GM23338 (cell line): ENCODE measurements around the gene HKDC1. TPM values are rescaled to one million over a fixed set of nuclear protein-coding genes. Genes with fewer than 3 reads are reported as not detected.

Source experiments
- ATAC-seq: fragments of 200-7000 bp; cut with Tn5 transposase; 3 replicates; pipeline ENCODE4 v1.9.1; 2020
- DNase-seq: peaks from one replicate; pipeline ENCODE4 v3.0.0-alpha.2; 2015; ENCODE audit warnings: low spot score
- H2AFZ ChIP-seq: fragments of 200-600 bp; sonication (generic); 2 replicates; pipeline ENCODE4 v1.8.0; 2016; ENCODE audit warnings: antibody characterized with exemption, mild to moderate bottlenecking, moderate library complexity
- H3F3A ChIP-seq: fragments of 200-600 bp; sonication (generic); replicated peaks from 2 replicates; pipeline ENCODE4 v1.8.0; 2017; ENCODE audit warnings: antibody characterized with exemption, mixed run types, low read depth
- H3K27ac ChIP-seq: fragments of 200-600 bp; sonication (generic); 2 replicates; pipeline ENCODE4 v1.6.1; 2016; ENCODE audit warnings: low read depth
- H3K27me3 ChIP-seq: fragments of 200-600 bp; sonication (generic); 2 replicates; pipeline ENCODE4 v1.8.0; 2016; ENCODE audit warnings: mild to moderate bottlenecking, mixed run types, moderate library complexity; ENCODE audit not compliant: insufficient read depth
- H3K36me3 ChIP-seq: fragments of 200-600 bp; sonication (generic); 2 replicates; pipeline ENCODE4 v1.8.0; 2016; ENCODE audit warnings: mild to moderate bottlenecking; ENCODE audit not compliant: insufficient read depth
- H3K4me1 ChIP-seq: fragments of 200-600 bp; sonication (generic); 2 replicates; pipeline ENCODE4 v1.8.0; 2016; ENCODE audit warnings: mild to moderate bottlenecking, moderate library complexity; ENCODE audit not compliant: insufficient read depth
- H3K4me2 ChIP-seq: fragments of 200-600 bp; sonication (generic); 2 replicates; pipeline ENCODE4 v1.7.1; 2017; ENCODE audit warnings: mixed run types
- H3K4me3 ChIP-seq: fragments of 200-600 bp; sonication (generic); 2 replicates; pipeline ENCODE4 v1.6.1; 2016; ENCODE audit warnings: mixed run types
- H3K79me2 ChIP-seq: fragments of 200-600 bp; sonication (generic); replicated peaks from 2 replicates; pipeline ENCODE4 v1.8.0; 2017; ENCODE audit warnings: mild to moderate bottlenecking; ENCODE audit not compliant: insufficient read depth
- H3K9me2 ChIP-seq: fragments of 200-600 bp; sonication (generic); 2 replicates; pipeline ENCODE4 v1.8.0; 2017; ENCODE audit not compliant: insufficient read depth
- H4K20me1 ChIP-seq: fragments of 200-600 bp; sonication (generic); replicated peaks from 2 replicates; pipeline ENCODE4 v1.8.0; 2017; ENCODE audit warnings: mild to moderate bottlenecking; ENCODE audit not compliant: insufficient read depth
- H3K27ac Mint-ChIP-seq: 2 replicates; pipeline ENCODE4 v1.8.0; 2020; ENCODE audit warnings: inconsistent platforms, mild to moderate bottlenecking, moderate library complexity, mixed read lengths
- H3K27me3 Mint-ChIP-seq: 3 replicates; pipeline ENCODE4 v1.8.0; 2022; ENCODE audit warnings: low read depth, mild to moderate bottlenecking, moderate library complexity, mixed read lengths, inconsistent platforms; ENCODE audit not compliant: insufficient read depth, poor library complexity
- H3K36me3 Mint-ChIP-seq: 3 replicates; pipeline ENCODE4 v1.8.0; 2021; ENCODE audit warnings: low read depth, mild to moderate bottlenecking, inconsistent platforms, moderate library complexity, mixed read lengths
- H3K4me1 Mint-ChIP-seq: 3 replicates; pipeline ENCODE4 v1.8.0; 2020; ENCODE audit warnings: mild to moderate bottlenecking, inconsistent platforms, mixed read lengths
- H3K4me3 Mint-ChIP-seq: 3 replicates; pipeline ENCODE4 v1.8.0; 2021; ENCODE audit warnings: moderate library complexity, mild to moderate bottlenecking, inconsistent platforms, mixed read lengths
- H3K9me3 Mint-ChIP-seq: 3 replicates; pipeline ENCODE4 v1.8.0; 2020; ENCODE audit warnings: moderate library complexity, mild to moderate bottlenecking, inconsistent platforms, mixed read lengths
- CREB1 ChIP-seq: fragments of 250-450 bp; sonication (Bioruptor Pico); IDR thresholded peaks from 2 replicates; pipeline ENCODE4 v1.5.0; 2020; ENCODE audit warnings: low read depth, mild to moderate bottlenecking, moderate library complexity
- CTCF ChIP-seq, 2 experiments: fragments of 200-600 bp in 1 of 2; sonication (generic) in 1 of 2; conservative IDR thresholded peaks; 2 replicates each; pipeline versions ENCODE4 v1.5.1 to v1.6.1; 2016 to 2017; ENCODE audit warnings: antibody characterized with exemption in 2 of 2, low read depth in 2 of 2, mild to moderate bottlenecking in 2 of 2, moderate library complexity in 1 of 2
- ETS1 ChIP-seq: IDR thresholded peaks from 2 replicates; pipeline ENCODE4 v1.6.1; 2016; ENCODE audit warnings: antibody characterized with exemption
- EZH2phosphoT487 ChIP-seq: fragments of 200-600 bp; sonication (generic); IDR thresholded peaks from one replicate; pipeline ENCODE4 v1.8.1; 2018; ENCODE audit warnings: antibody characterized with exemption; ENCODE audit not compliant: unreplicated experiment
- JUNB ChIP-seq: IDR thresholded peaks from one replicate; pipeline ENCODE4 v1.6.1; 2016; ENCODE audit warnings: antibody characterized with exemption; ENCODE audit not compliant: unreplicated experiment
- NANOG ChIP-seq: IDR thresholded peaks from 2 replicates; pipeline ENCODE4 v1.6.1; 2016; ENCODE audit warnings: antibody characterized with exemption, borderline replicate concordance
- POLR2AphosphoS5 ChIP-seq: IDR thresholded peaks from 2 replicates; pipeline ENCODE4 v1.6.1; 2016; ENCODE audit warnings: antibody characterized with exemption, low read depth
- REST ChIP-seq: IDR thresholded peaks from one replicate; pipeline ENCODE4 v1.6.1; 2018; ENCODE audit warnings: antibody characterized with exemption; ENCODE audit not compliant: unreplicated experiment
- STAT1 ChIP-seq: IDR thresholded peaks from one replicate; pipeline ENCODE4 v1.6.1; 2016; ENCODE audit warnings: antibody characterized with exemption; ENCODE audit not compliant: unreplicated experiment
- ZNF331 ChIP-seq: fragments of 250-450 bp; sonication (Bioruptor Pico); IDR thresholded peaks from 2 replicates; pipeline ENCODE4 v1.5.0; 2020; ENCODE audit warnings: low read depth, mild to moderate bottlenecking, moderate library complexity
- polyA plus RNA-seq: library from polyadenylated mRNA; unstranded; fragments of >200 nt; fragmentation: Nextera tagmentation; extraction: Ambion mirVana; gene quantifications from 2 replicates; pipeline ENCODE4 v1.2.1, GENCODE V29; 2016
- total RNA-seq: library from RNA; depleted of rRNA; stranded (reverse); fragments of >200 nt; shearing (Covaris generic); gene quantifications from 2 replicates; pipeline ENCODE4 v1.2.3, GENCODE V29; 2014

HKDC1 gene
- total and polyA plus RNA-seq, 2 experiments from 2014 or later = 0.03 TPM; not detected in 1

- Mint-ChIP-seq H3K9me3 (no peaks in the 10 kb centered on the region; the same call in 2 of the 3 replicates), H3K4me3 (no peak overlapping the region), H3K36me3 (no peaks in the 10 kb centered on the region; the same call in 2 of the 3 replicates), H3K4me1 (peaks cover 24% of the 10 kb centered on the region; the same call in 2 of the 3 replicates), H3K27me3 (peaks cover 12% of the 10 kb centered on the region), H3K27ac (no peak overlapping the region)
- no peak overlapping the region for H3K27ac ChIP-seq
- no peaks in the 10 kb centered on the region for H4K20me1 ChIP-seq
- no peaks in the 10 kb centered on the region for H3K27me3 ChIP-seq
- no peak overlapping the region for H2AFZ ChIP-seq
- no peak for TF ChIP-seq CREB1 (CRISPR knock-in tag)
- H3K4me3 ChIP-seq = no peak overlapping the region
- DNase-seq = no peak
- no peak for ATAC-seq
- H3K9me2 ChIP-seq = no peaks in the 10 kb centered on the region
- peaks cover 12% of the 10 kb centered on the region; the same call in 1 of the 2 replicates for H3K4me1 ChIP-seq
- H3K79me2 ChIP-seq = no peaks in the 10 kb centered on the region
- H3F3A ChIP-seq = no peaks in the 10 kb centered on the region
- no peak overlapping the region for H3K4me2 ChIP-seq
- H3K36me3 ChIP-seq = no peaks in the 10 kb centered on the region
Measured at GRCh38 chr10:69239816-69240434, 19.8 kb downstream of the HKDC1 start.

- no peak for DNase-seq
- Mint-ChIP-seq H3K4me3 (no peak overlapping the region), H3K9me3 (no peaks in the 10 kb centered on the region; the same call in 2 of the 3 replicates), H3K27ac (no peak overlapping the region), H3K27me3 (peaks cover 12% of the 10 kb centered on the region), H3K4me1 (peaks cover 24% of the 10 kb centered on the region; the same call in 2 of the 3 replicates), H3K36me3 (no peaks in the 10 kb centered on the region; the same call in 2 of the 3 replicates)
- no peaks in the 10 kb centered on the region for H3K9me2 ChIP-seq
- H3K36me3 ChIP-seq = no peaks in the 10 kb centered on the region
- H3F3A ChIP-seq = no peaks in the 10 kb centered on the region
- TF ChIP-seq CTCF (conservative IDR thresholded peaks at IDR 0.05; ENCODE audit: low read depth in 2 of 2) (no peak), STAT1 (no peak)
- H2AFZ ChIP-seq = no peak overlapping the region
- H3K79me2 ChIP-seq = no peaks in the 10 kb centered on the region
- H3K27ac ChIP-seq = no peak overlapping the region
- no peak overlapping the region for H3K4me2 ChIP-seq
- peaks cover 12% of the 10 kb centered on the region; the same call in 1 of the 2 replicates for H3K4me1 ChIP-seq
- H4K20me1 ChIP-seq = no peaks in the 10 kb centered on the region
- H3K4me3 ChIP-seq = no peak overlapping the region
- ATAC-seq = no peak
- no peaks in the 10 kb centered on the region for H3K27me3 ChIP-seq
Measured at GRCh38 chr10:69240455-69240854, 20.3 kb downstream of the HKDC1 start.

GRCh38 chr10:69241575-69241974 is 21.4 kb downstream of the HKDC1 start:
- Mint-ChIP-seq H3K9me3 (no peaks in the 10 kb centered on the region; the same call in 2 of the 3 replicates), H3K36me3 (no peaks in the 10 kb centered on the region; the same call in 2 of the 3 replicates), H3K4me3 (no peak overlapping the region), H3K27ac (no peak overlapping the region), H3K27me3 (peaks cover 12% of the 10 kb centered on the region), H3K4me1 (peaks cover 24% of the 10 kb centered on the region; the same call in 2 of the 3 replicates)
- Histone ChIP-seq H3K27me3 (no peaks in the 10 kb centered on the region), H3K4me2 (no peak overlapping the region), H4K20me1 (no peaks in the 10 kb centered on the region), H3K9me2 (no peaks in the 10 kb centered on the region), H3K27ac (no peak overlapping the region), H3F3A (no peaks in the 10 kb centered on the region), H3K79me2 (no peaks in the 10 kb centered on the region), H3K36me3 (no peaks in the 10 kb centered on the region), H2AFZ (no peak overlapping the region), H3K4me1 (peaks cover 12% of the 10 kb centered on the region; the same call in 1 of the 2 replicates), H3K4me3 (no peak overlapping the region)
- ATAC-seq (no peak), DNase-seq (no peak)
- TF ChIP-seq JUNB (no peak), CTCF (conservative IDR thresholded peaks at IDR 0.05; ENCODE audit: low read depth in 2 of 2) (no peak), EZH2phosphoT487 (no peak), NANOG (no peak), ETS1 (no peak), STAT1 (no peak), POLR2AphosphoS5 (no peak), REST (no peak), ZNF331 (CRISPR knock-in tag) (no peak)
